ELR (cell line): ENCODE results near the gene MXD3.

ENCODE experiments used
- DNase-seq: peaks from one replicate; pipeline ENCODE4 v3.0.0-alpha.2; 2015; ENCODE audit warnings: low read depth

MXD3 gene

DNA sequence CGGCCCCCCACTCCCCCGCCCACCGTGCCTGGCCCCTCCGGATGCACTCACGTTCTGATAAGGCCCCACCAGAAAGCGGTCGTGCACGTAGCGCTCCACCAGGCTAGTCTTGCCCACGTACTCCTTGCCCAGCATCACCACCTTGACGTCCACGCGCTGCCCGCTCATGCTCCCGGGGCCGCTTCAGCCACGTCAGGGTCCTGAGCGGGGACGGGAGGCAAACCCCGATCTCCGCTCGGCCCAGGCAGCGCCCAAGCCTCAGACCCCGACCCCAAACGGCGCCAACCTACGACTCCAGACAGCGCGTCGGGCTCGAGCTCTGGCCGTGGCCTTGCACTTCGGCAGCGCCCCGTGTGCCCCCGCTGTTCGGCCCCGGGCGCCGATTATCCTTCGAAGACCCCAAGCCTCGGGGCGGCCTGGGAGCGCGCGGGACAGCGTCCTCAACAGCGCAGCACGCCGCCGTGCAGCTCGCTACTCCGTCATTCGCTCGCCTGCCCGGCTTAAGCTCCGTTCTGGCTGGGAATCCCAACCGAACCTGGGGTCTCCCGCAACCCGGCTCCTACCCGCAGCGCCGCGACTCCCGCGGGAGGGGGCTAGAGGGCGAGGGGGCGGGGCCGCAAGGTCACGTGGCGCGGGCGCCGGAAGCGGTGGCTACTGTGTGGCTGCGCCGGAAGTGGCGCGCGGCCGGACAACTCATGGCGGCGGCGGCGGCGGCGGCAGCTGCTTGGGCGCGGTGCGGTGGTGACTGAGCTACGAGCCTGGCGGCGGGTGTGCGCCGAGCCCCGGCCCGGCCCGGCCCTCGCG is 8.4 kb downstream of the MXD3 start, which contains the start of the genes PRELID1 and RAB24:
PRELID1 (plus strand) TSS at position 679 of the 804 bp plus-strand sequence. CDS start 187 bp downstream, outside the sequence.
RAB24 (minus strand) TSS at position 599 of the 804 bp plus-strand sequence; CDS start at position 168, 431 bp downstream.
- DNase-seq, result peak; percentile 91

DNA sequence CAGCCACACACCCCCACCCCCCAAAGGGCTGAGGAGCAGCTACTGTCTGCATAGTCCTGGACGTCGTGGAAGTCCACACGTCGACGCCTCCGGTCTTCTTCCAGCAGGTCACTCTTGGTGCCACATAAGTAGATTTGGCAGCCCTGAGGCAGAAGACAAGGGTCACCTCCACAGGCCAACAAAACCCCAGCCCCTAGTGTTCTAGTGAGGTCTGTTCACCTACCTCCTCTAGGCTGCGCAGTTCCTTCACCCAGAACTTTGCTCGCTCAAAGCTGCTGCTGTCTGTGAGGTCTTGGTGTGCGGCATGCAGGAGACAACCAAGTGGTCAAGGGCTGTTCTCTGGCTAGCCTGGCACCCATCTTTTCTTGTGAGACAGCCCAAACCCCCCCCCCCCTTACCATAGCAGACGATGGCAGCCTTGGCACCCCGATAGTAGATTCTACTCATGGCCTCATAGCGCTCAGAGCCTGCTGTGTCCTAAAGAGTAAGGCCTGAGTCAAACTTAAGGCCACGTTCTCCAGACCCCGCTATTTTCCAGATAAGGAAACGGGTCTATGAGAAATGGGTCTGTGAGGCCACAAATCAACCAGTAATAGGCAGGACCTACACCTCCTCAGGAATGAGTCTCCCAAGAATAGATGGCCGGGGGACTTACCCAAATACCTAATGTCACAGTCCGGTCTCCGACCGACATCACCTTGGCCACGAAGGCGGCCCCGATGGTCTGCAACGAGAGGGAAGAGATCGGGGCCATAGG is 9.2 kb downstream of the MXD3 start:
- DNase-seq, result peak; percentile 46

DNA sequence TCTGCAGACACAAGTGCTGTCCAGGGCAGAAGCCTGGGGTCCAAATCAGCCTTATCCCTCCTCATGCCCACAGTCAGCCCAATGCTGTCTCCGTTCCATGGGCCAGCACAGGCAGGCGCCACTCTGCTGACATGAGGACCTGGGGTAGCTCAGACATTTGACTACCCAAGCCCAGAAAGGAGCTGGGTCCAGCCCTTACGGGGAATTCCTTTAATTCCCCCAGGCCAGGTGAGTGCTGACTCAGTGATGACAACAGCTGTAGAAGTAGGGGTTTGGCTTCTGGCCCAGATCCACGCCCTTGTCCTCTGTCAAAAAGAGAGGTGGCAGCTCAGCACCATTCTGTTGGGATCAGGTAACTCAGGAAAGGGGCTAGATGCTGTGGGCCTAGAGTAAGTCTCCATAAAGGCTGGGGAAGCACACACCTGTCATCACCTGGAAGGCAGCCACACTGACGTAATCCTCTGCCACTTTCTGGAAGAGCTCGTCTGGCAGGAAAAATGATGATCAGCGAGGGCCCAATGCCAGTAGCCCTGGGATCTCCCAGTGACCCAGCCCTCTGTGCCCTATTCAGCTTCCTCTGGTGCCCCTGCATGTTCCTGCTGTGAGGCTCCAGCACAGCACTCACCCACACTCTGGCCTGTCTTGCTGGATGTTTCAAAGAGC is 10.1 kb downstream of the MXD3 start:
- peak; percentile 33 for DNase-seq

DNA sequence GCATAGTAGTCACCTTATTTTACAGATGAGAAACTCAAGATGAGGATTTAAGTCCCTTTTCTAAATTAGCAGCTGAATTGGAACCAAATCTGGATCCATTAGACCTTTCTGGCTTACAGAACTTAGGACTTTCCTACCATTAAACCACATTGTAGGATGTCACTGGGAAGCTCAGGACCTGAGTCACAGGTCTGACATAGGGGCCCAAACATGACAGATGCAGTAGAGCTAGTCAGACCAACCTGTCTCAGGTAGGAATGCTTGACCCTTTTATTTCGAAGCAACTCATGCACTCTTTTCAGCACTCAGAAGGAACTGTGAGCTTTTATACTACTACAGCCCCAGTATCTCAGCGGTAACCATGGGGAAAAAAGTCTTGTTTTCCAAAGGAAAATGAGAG is 10.7 kb downstream of the MXD3 start:
- DNase-seq, result no peak

DNA sequence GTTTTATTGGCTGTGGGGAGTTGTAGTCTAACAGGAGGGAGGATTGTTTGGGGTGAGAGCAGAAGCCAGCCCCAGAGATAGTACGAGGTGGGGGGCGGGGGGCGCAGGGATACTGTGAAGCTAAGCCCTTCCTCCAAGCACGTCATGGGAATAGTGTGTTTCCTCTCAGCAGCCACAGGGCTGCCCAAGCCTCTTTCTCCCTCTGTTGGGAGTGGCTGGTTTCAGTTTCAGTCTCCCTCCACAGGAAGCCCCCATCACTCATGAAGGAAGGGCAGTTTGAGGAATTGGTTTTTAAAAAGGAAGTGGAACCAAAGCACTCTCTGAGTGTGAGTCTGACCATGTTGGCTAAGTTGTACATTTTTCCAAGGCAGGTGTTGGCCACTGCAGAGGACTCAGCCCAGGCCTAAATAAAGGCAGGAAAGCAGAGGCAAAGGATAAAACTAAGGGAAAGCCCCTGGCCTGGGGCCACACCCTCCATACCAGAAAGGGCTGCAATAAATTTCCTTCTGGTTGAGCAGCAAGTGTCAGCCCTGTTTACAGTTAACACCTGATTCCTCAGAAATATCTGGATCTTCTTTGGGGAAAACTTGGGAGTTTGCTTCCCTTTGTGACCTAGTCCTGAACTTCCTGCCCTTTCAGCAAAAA is 11.3 kb downstream of the MXD3 start:
- DNase-seq, result peak; percentile 86

DNA sequence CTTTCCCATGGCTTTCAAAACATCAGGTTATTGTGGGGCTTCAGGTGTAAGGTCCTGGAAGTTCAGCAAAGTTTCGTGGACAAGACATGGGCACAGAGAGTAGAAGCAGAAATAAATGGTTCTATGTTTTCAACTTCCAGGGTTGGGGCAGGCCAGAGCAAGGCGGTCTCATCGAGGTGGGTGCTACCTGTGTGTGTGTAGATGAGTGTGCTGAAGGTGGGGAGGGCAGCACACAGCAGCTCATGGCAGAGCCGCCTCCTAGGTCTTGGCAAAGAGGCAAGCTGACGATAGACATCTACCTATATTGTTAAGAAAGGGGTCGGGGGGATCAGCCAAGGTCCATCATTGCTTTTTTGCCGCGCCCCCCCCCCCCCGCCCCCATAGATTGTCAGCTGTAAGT is 12.0 kb downstream of the MXD3 start:
- no peak for DNase-seq

GRCh38 chr5:177297922-177298321 is 13.8 kb downstream of the MXD3 start:
- no peak for DNase-seq

- DNase-seq, result no peak
Observed at GRCh38 chr5:177296581-177296980, 15.1 kb downstream of the MXD3 start.

- DNase-seq, result no peak
Observed at GRCh38 chr5:177295924-177296323, 15.8 kb downstream of the MXD3 start.

GRCh38 chr5:177294632-177295031 is 17.1 kb downstream of the MXD3 start:
- no peak for DNase-seq

DNA sequence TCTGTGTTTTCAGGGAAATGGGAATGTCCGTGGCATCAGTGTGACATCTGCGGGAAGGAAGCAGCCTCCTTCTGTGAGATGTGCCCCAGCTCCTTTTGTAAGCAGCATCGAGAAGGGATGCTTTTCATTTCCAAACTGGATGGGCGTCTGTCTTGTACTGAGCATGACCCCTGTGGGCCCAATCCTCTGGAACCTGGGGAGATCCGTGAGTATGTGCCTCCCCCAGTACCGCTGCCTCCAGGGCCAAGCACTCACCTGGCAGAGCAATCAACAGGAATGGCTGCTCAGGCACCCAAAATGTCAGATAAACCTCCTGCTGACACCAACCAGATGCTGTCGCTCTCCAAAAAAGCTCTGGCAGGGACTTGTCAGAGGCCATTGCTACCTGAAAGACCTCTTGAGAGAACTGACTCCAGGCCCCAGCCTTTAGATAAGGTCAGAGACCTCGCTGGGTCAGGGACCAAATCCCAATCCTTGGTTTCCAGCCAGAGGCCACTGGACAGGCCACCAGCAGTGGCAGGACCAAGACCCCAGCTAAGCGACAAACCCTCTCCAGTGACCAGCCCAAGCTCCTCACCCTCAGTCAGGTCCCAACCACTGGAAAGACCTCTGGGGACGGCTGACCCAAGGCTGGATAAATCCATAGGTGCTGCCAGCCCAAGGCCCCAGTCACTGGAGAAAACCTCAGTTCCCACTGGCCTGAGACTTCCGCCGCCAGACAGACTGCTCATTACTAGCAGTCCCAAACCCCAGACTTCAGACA is 17.7 kb downstream of the MXD3 start:
- DNase-seq, result no peak

- DNase-seq, result no peak
Observed at GRCh38 chr5:177291735-177292134, 20.0 kb downstream of the MXD3 start.

DNA sequence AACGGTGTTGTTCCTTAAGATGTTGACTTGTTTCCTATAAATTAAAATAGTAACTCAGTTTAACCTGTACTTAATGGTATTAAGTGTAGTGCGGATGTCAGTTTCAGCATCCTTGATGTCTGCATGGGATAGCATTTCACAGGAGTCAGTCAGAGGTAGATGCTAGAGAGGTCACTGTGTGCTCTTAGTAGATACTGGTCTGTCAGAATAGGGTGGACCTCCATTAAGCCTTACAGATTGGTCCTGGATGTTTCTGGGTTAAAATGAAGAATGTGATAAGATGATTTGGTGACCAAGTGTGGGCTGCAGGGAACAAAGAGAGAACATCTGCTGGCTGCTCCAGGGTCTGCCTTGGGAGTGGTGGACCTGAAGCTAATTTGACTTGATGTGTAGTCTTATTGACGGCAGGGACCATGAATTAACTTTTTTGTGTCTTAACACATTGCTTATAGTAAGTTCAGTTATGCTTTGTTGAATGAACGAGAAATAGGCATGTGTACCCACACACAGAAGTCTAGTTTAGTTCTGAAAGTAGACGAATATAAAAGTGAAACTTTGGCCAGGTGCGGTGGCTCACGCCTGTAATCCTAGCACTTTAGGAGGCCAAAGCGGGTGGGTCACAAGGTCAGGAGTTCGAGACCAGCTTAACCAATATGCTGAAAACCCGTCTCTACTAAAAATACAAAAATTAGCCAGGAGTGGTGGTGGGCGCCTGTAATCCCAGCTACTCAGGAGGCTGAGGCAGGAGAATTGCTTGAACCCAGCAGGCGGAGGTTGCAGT is 20.7 kb downstream of the MXD3 start:
- DNase-seq, result no peak

DNA sequence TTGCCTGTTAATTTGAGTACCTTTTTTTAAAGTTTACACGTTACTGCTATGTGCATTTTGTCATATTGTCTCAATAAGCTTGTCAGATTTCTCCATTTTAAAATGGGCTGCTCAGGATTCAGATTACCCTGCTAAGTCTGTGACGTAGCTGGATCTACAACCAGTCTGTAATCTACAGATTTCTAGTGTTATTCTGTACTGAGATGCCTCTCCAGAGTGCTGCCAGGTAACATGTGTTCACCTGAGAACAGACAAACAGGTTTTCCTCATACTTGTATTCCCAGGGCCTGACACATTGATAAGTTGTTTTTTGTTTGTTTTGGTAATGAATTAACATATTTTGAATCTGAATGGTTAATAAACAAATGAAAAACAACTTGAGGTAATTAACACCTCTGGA is 23.5 kb downstream of the MXD3 start:
- DNase-seq, result no peak

GRCh38 chr5:177276886-177277285 is 34.8 kb downstream of the MXD3 start:
- no peak for DNase-seq

DNA sequence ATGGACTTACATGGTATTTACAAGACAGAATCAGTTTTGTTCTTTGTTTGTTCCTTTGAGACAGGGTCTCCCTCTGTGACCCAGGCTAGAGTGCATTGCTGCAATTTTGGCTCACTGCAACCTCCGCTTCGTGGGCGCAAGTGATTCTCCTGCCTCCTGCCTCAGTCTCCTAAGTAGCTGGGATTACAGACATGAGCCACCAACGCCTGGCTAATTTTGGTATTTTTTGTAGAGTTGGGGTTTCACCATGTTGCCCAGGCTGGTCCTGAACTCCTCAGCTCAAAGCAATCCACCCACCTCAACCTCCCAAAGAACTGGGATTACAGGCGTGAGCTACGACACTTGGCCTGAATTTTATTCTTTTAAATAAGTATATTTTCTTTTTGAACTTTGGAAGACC is 35.8 kb downstream of the MXD3 start:
- no peak for DNase-seq

DNA sequence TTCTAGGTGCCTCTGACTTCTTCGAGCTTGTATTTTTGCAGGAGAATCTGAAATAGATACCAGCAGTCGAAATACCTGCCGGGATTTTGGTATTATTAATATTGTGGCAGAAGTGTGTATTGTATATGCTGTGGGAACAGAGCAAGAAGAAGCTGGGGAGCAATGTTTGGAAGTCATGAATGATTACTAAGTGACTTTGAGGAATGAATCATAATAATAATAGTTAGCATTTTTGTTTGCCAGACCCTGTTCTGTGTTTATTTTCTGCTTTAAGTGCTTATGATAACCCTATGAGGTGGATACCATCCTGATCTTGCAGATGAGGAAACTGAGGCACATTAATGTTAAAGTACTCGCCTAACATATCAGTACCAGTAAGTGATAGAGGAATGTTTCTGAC is 40.6 kb downstream of the MXD3 start:
- DNase-seq, result peak; percentile 26

GRCh38 chr5:177270653-177271052 is 41.0 kb downstream of the MXD3 start:
- no peak for DNase-seq

DNA sequence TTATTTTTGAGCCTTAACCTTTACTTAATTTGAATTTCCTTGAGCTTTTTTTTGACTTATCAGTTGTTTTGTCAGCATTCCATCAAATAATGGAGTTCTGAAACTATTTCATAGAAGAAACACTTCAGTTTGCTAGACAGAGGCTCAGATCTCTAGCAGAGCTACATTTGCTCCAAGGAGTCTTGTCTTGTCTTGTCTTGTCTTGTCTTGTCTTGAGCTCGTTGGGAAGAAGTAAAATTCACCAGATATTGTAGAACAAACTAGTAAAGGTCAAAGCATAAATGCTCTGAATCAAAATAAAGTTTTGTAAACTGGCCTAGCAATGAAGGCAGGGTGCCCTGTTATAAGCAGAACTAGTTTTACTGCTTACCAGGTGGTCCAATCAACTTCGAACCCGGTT is 41.7 kb downstream of the MXD3 start:
- no peak for DNase-seq

DNA sequence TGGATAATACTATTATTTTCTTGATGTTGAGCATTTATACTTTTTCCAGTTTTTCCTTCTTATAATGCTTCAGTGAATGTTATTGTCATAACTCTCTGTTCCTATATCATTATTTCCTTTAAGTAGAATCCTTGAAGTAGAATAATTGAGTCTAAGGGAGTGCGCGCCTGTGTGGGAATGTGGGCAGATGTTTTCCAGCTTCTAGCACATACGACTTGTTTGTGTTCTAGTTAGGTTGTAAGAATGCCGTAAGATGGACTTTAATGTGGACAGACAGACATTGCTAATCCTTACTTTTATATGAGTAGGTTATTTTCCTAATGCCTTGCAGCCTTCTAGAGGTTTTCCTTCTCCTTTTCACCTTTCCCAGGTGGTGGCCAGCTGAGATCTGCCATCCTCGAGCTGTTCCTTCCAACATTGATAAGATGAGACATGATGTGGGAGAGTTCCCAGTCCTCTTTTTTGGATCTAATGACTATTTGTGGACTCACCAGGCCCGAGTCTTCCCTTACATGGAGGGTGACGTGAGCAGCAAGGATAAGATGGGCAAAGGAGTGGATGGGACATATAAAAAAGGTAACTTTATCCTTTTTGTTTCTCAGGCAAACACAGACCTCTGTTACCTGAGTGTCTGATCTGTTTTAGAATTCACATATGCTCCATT is 42.3 kb downstream of the MXD3 start:
- no peak for DNase-seq
